ENCODE data around the gene MAML3. TPM values are rescaled to one million over a fixed set of nuclear protein-coding genes. Genes with fewer than 3 reads are reported as not detected.
"Not testable (repeated sequence)": the region's sequence is repeated elsewhere in the genome, so short reads cannot be mapped to it uniquely, and the experiment has no call there.

The MAML3 gene
- total RNA-seq, 1 donor from 2014 or later: 21.8 TPM

GRCh38 chr4:139698167-139698925 is 455.6 kb downstream of the MAML3 start:
- H3K27me3 Mint-ChIP-seq; H3K4me1 Mint-ChIP-seq (ENCODE audit: unreplicated experiment); DNase-seq (ENCODE audit: extremely low spot score, unreplicated experiment); H3K9me3 Mint-ChIP-seq; H3K27ac Mint-ChIP-seq; H3K4me3 Mint-ChIP-seq: not testable (repeated sequence)
- H3K36me3 Mint-ChIP-seq: peaks cover 24% of the 10 kb centered on the region
- peak; percentile 66 for TF ChIP-seq CTCF (conservative IDR thresholded peaks at IDR 0.05)

- no peak overlapping the region for H3K4me3 Mint-ChIP-seq
- H3K4me1 Mint-ChIP-seq (ENCODE audit: unreplicated experiment): peaks cover 5% of the 10 kb centered on the region
- TF ChIP-seq CTCF (conservative IDR thresholded peaks at IDR 0.05): no peak
- peaks cover 5% of the 10 kb centered on the region for H3K9me3 Mint-ChIP-seq
- H3K27ac Mint-ChIP-seq: no peak overlapping the region
- H3K27me3 Mint-ChIP-seq: no peaks in the 10 kb centered on the region
- peaks cover 21% of the 10 kb centered on the region for H3K36me3 Mint-ChIP-seq
- no peak for DNase-seq (ENCODE audit: extremely low spot score, unreplicated experiment)
Measured at GRCh38 chr4:139696491-139696890, 457.5 kb downstream of the MAML3 start.

- H3K27ac Mint-ChIP-seq: no peak overlapping the region
- peaks cover 5% of the 10 kb centered on the region for H3K9me3 Mint-ChIP-seq
- peaks cover 21% of the 10 kb centered on the region for H3K36me3 Mint-ChIP-seq
- H3K4me1 Mint-ChIP-seq (ENCODE audit: unreplicated experiment): peaks cover 5% of the 10 kb centered on the region
- no peak for DNase-seq (ENCODE audit: extremely low spot score, unreplicated experiment)
- TF ChIP-seq CTCF (conservative IDR thresholded peaks at IDR 0.05): no peak
- no peak overlapping the region for H3K4me3 Mint-ChIP-seq
- no peaks in the 10 kb centered on the region for H3K27me3 Mint-ChIP-seq
Measured at GRCh38 chr4:139694522-139695107, 459.4 kb downstream of the MAML3 start.

GRCh38 chr4:139692309-139693012 is 461.5 kb downstream of the MAML3 start:
- Mint-ChIP-seq H3K9me3 (peaks cover 5% of the 10 kb centered on the region), H3K27ac (no peak overlapping the region), H3K27me3 (no peaks in the 10 kb centered on the region), H3K36me3 (peaks cover 16% of the 10 kb centered on the region), H3K4me3 (no peak overlapping the region), H3K4me1 (ENCODE audit: unreplicated experiment) (peaks cover 5% of the 10 kb centered on the region)
- TF ChIP-seq CTCF (conservative IDR thresholded peaks at IDR 0.05): peak; percentile 23
- no peak for DNase-seq (ENCODE audit: extremely low spot score, unreplicated experiment)

- Mint-ChIP-seq H3K4me1 (ENCODE audit: unreplicated experiment) (peaks cover 5% of the 10 kb centered on the region), H3K27me3 (no peaks in the 10 kb centered on the region), H3K36me3 (peaks cover 7% of the 10 kb centered on the region), H3K27ac (no peak overlapping the region), H3K9me3 (no peaks in the 10 kb centered on the region), H3K4me3 (no peak overlapping the region)
- no peak for DNase-seq (ENCODE audit: extremely low spot score, unreplicated experiment)
- no peak for TF ChIP-seq CTCF (conservative IDR thresholded peaks at IDR 0.05)
Measured at GRCh38 chr4:139690419-139690818, 463.6 kb downstream of the MAML3 start.
